H1 (cell line): ENCODE measurements around the gene RALY. TPM values are rescaled to one million over a fixed set of nuclear protein-coding genes. Genes with fewer than 3 reads are reported as not detected.

Experiments
- CTCF ChIA-PET: fragments of 300-600 bp; sonication (Branson Sonifier 250); formaldehyde crosslinking; loops from one replicate; lab custom pipeline; 2021; ENCODE audit not compliant: partially characterized antibody; lab: Charles Lee
- POLR2A ChIA-PET: fragments of 300-600 bp; sonication (Branson Sonifier 250); formaldehyde crosslinking; loops from one replicate; lab custom pipeline; 2021; ENCODE audit warnings: inconsistent platforms; ENCODE audit not compliant: partially characterized antibody; lab: Charles Lee
- DNase-seq, 2 experiments: peaks; one replicate each; pipeline versions ENCODE4 v3.0.0 to v3.0.0-alpha.2; 2010 to 2022; ENCODE audit warnings: low spot score in 2 of 2, low read depth in 1 of 2, mixed read lengths in 1 of 2
- FAIRE-seq: peaks from 2 replicates; lab custom pipeline; 2011; peaks lifted over from hg19 to GRCh38; lab: Jason Lieb, UNC
- H2AFZ ChIP-seq: 2 replicates; pipeline ENCODE4 v1.8.1; 2012; ENCODE audit warnings: low read length, inconsistent platforms
- H2AK5ac ChIP-seq: 2 replicates; pipeline ENCODE4 v1.6.1; 2013; ENCODE audit warnings: low read depth, low read length
- H2BK120ac ChIP-seq: replicated peaks from 2 replicates; pipeline ENCODE3; 2013; ENCODE audit warnings: low read depth, low read length, inconsistent platforms
- H2BK12ac ChIP-seq: 2 replicates; pipeline ENCODE4 v1.6.1; 2013; ENCODE audit warnings: low read depth, low read length
- H2BK15ac ChIP-seq: 2 replicates; pipeline ENCODE4 v1.6.1; 2013; ENCODE audit warnings: low read length
- H2BK20ac ChIP-seq: 2 replicates; pipeline ENCODE4 v1.6.1; 2013; ENCODE audit warnings: low read length
- H2BK5ac ChIP-seq: 2 replicates; pipeline ENCODE4 v1.6.1; 2013; ENCODE audit warnings: low read depth, low read length
- H3K14ac ChIP-seq: 2 replicates; pipeline ENCODE4 v1.6.1; 2013; ENCODE audit warnings: inconsistent platforms; ENCODE audit not compliant: insufficient read length
- H3K18ac ChIP-seq: 2 replicates; pipeline ENCODE4 v1.6.1; 2013; ENCODE audit warnings: low read length; ENCODE audit errors: extremely low read depth
- H3K23ac ChIP-seq: 2 replicates; pipeline ENCODE4 v1.6.1; 2013; ENCODE audit warnings: inconsistent platforms; ENCODE audit not compliant: insufficient read length
- H3K23me2 ChIP-seq: 2 replicates; pipeline ENCODE4 v1.6.1; 2013; ENCODE audit warnings: low read depth, low read length
- H3K27ac ChIP-seq: 2 replicates; pipeline ENCODE4 v1.6.1; 2011; ENCODE audit warnings: low read depth, low read length, inconsistent platforms
- H3K27me3 ChIP-seq, 4 experiments: replicated peaks in 1 of 4; 1 replicate in 1 of 4; 2 replicates in 3 of 4; pipeline versions ENCODE4 v1.6.1 to v1.8.1; 2011 to 2013; ENCODE audit warnings: low read length in 3 of 4, mild to moderate bottlenecking in 3 of 4, inconsistent platforms in 2 of 4, mixed read lengths in 2 of 4, moderate library complexity in 1 of 4; ENCODE audit not compliant: control insufficient read depth in 3 of 4, insufficient read depth in 3 of 4; ENCODE audit errors: extremely low read depth in 1 of 4
- H3K36me3 ChIP-seq, 4 experiments: 2 replicates each; pipeline versions ENCODE4 v1.6.1 to v1.8.1; 2011 to 2013; ENCODE audit warnings: mild to moderate bottlenecking in 4 of 4, low read length in 3 of 4, moderate library complexity in 2 of 4, control low read depth in 1 of 4, inconsistent platforms in 1 of 4; ENCODE audit not compliant: insufficient read depth in 4 of 4, control insufficient read depth in 2 of 4
- H3K4ac ChIP-seq: replicated peaks from 2 replicates; pipeline ENCODE3; 2013; ENCODE audit warnings: low read length, low read depth, mixed read lengths, inconsistent platforms; ENCODE audit not compliant: insufficient read length
- H3K4me1 ChIP-seq, 4 experiments: replicated peaks in 1 of 4; 1 replicate in 1 of 4; 2 replicates in 3 of 4; pipeline versions ENCODE4 v1.6.1 to v1.8.1; 2011 to 2013; ENCODE audit warnings: low read length in 3 of 4, inconsistent platforms in 2 of 4, mixed read lengths in 1 of 4; ENCODE audit not compliant: insufficient read depth in 4 of 4, control insufficient read depth in 3 of 4
- H3K4me2 ChIP-seq, 2 experiments: 2 replicates each; pipeline versions ENCODE4 v1.6.1 to v1.8.1; 2011 to 2013; ENCODE audit warnings: low read depth in 2 of 2, low read length in 2 of 2, control low read depth in 1 of 2, inconsistent platforms in 1 of 2, mild to moderate bottlenecking in 1 of 2; ENCODE audit not compliant: insufficient read depth in 1 of 2
- H3K4me3 ChIP-seq, 4 experiments: fragments of 200-600, 300-600 bp in 1 of 4; sonication (generic), shearing (Covaris generic), sonication (Bioruptor Twin) in 1 of 4; 2 replicates each; pipeline versions ENCODE4 v1.5.1 to v1.8.1; 2011 to 2016; ENCODE audit warnings: low read length in 4 of 4, low read depth in 3 of 4, control low read depth in 2 of 4, inconsistent platforms in 2 of 4, mild to moderate bottlenecking in 2 of 4, mixed read lengths in 1 of 4, moderate library complexity in 1 of 4; ENCODE audit not compliant: insufficient read depth in 2 of 4; ENCODE audit errors: extremely low read depth in 1 of 4
- H3K56ac ChIP-seq: replicated peaks from 2 replicates; pipeline ENCODE3; 2013; ENCODE audit warnings: low read depth, mild to moderate bottlenecking, mixed read lengths, low read length, inconsistent platforms; ENCODE audit not compliant: insufficient read length
- H3K79me1 ChIP-seq: 2 replicates; pipeline ENCODE4 v1.6.1; 2013; ENCODE audit warnings: low read depth, low read length, control low read depth
- H3K79me2 ChIP-seq, 2 experiments: 2 replicates each; pipeline versions ENCODE4 v1.6.1 to v1.8.1; 2012 to 2013; ENCODE audit warnings: low read length in 2 of 2, mild to moderate bottlenecking in 2 of 2, inconsistent platforms in 1 of 2; ENCODE audit not compliant: insufficient read depth in 2 of 2, control insufficient read depth in 1 of 2
- H3K9ac ChIP-seq, 4 experiments: replicated peaks in 1 of 4; 1 replicate in 1 of 4; 2 replicates in 3 of 4; pipeline versions ENCODE4 v1.6.1 to v1.8.1; 2011 to 2013; ENCODE audit warnings: low read depth in 3 of 4, low read length in 3 of 4, control low read depth in 2 of 4, mild to moderate bottlenecking in 2 of 4, moderate library complexity in 2 of 4, inconsistent platforms in 1 of 4; ENCODE audit errors: extremely low read depth in 1 of 4
- H3K9me3 ChIP-seq, 2 experiments: 2 replicates each; pipeline versions ENCODE4 v1.6.1 to v1.8.1; 2012 to 2013; ENCODE audit warnings: mild to moderate bottlenecking in 2 of 2, moderate library complexity in 2 of 2, control low read depth in 1 of 2, inconsistent platforms in 1 of 2, low read depth in 1 of 2, low read length in 1 of 2, mixed read lengths in 1 of 2; ENCODE audit not compliant: insufficient read depth in 2 of 2
- H4K20me1 ChIP-seq, 2 experiments: replicated peaks in 1 of 2; 2 replicates each; pipeline versions ENCODE3 to v1.8.1; 2011 to 2013; ENCODE audit warnings: inconsistent platforms in 2 of 2, low read length in 2 of 2, mild to moderate bottlenecking in 1 of 2; ENCODE audit not compliant: insufficient read depth in 2 of 2, control insufficient read depth in 1 of 2
- H4K5ac ChIP-seq: 2 replicates; pipeline ENCODE4 v1.6.1; 2013; ENCODE audit warnings: low read length, low read depth, mixed read lengths, inconsistent platforms; ENCODE audit not compliant: insufficient read length
- H4K8ac ChIP-seq: 2 replicates; pipeline ENCODE4 v1.8.0; 2013; ENCODE audit warnings: mild to moderate bottlenecking, moderate library complexity, low read length, inconsistent platforms; ENCODE audit not compliant: insufficient read depth; ENCODE audit errors: extremely low read depth
- H4K91ac ChIP-seq: replicated peaks from 2 replicates; pipeline ENCODE3; 2013; ENCODE audit warnings: low read length, mixed read lengths, inconsistent platforms; ENCODE audit not compliant: insufficient read length
- HDAC2 ChIP-seq, 2 experiments: fragments of 300-600 bp in 1 of 2; sonication (generic) in 1 of 2; IDR thresholded peaks; 2 replicates each; pipeline ENCODE4 v1.6.1; 2011 to 2012; ENCODE audit warnings: low read depth in 2 of 2, low read length in 2 of 2, mild to moderate bottlenecking in 2 of 2, moderate library complexity in 2 of 2, borderline replicate concordance in 1 of 2, inconsistent platforms in 1 of 2
- MAFK ChIP-seq: IDR thresholded peaks from 2 replicates; pipeline ENCODE4 v1.6.1; 2012; ENCODE audit warnings: low read depth, mild to moderate bottlenecking, improper control_type of control experiment, low read length
- RNF2 ChIP-seq: fragments of 200-900, 300-1000 bp; sonication (generic); IDR thresholded peaks from 2 replicates; pipeline ENCODE4 v1.7.1; 2016; ENCODE audit warnings: borderline replicate concordance, low read depth, mild to moderate bottlenecking, antibody characterized with exemption, low read length; ENCODE audit not compliant: poor library complexity, severe bottlenecking; ENCODE audit errors: missing control alignments
- SAP30 ChIP-seq: fragments of 300-600 bp; sonication (generic); IDR thresholded peaks from 2 replicates; pipeline ENCODE4 v1.7.1; 2012; ENCODE audit warnings: low read length, moderate library complexity, mild to moderate bottlenecking, inconsistent platforms; ENCODE audit not compliant: insufficient read depth, insufficient replicate concordance
- WGBS, 2 experiments: shearing (Covaris generic) in 1 of 2; methylation state at CpG; one replicate each; pipeline versions ENCODE4 v1.1.6 to v1.1.7; 2013 to 2015; ENCODE audit warnings: low lambda C conversion rate in 2 of 2, mixed read lengths in 2 of 2, inconsistent platforms in 1 of 2, low coverage in 1 of 2, missing lambda C conversion rate in 1 of 2; ENCODE audit not compliant: insufficient replicate concordance in 2 of 2, insufficient coverage in 1 of 2, insufficient read length in 1 of 2; ENCODE audit errors: extremely low coverage in 1 of 2, missing lambda C conversion rate in 1 of 2; 5-methylcytosine and 5-hydroxymethylcytosine counted together
- polyA plus RNA-seq, 7 experiments: library from polyadenylated mRNA; depleted of rRNA in 3 of 7; stranded (reverse) in 5 of 7; unstranded in 2 of 7; fragments of >200 nt in 5 of 7; fragments of 200-250 nt in 2 of 7; gene quantifications; 1 replicate in 5 of 7; 2 replicates in 1 of 7; 4 replicates in 1 of 7; pipeline versions ENCODE4 v1.2.1 to v1.2.3, GENCODE V29; 2011 to 2013; ENCODE audit warnings: missing spikeins in 2 of 7, mixed read lengths in 2 of 7
- total RNA-seq: library from RNA; stranded (reverse); fragmentation: NEBNext Ultra II Directional; extraction: Animal tissue kit (Norgen Biotek cat#: 25700); gene quantifications from 2 replicates; pipeline ENCODE4 v1.2.1, GENCODE V29; 2021

The RALY gene
- total and polyA plus RNA-seq, 2 of the 8 experiments (the other 6 are each of a cell fraction or from before 2014, with no cell fraction given) = 133 to 148 TPM

DNA sequence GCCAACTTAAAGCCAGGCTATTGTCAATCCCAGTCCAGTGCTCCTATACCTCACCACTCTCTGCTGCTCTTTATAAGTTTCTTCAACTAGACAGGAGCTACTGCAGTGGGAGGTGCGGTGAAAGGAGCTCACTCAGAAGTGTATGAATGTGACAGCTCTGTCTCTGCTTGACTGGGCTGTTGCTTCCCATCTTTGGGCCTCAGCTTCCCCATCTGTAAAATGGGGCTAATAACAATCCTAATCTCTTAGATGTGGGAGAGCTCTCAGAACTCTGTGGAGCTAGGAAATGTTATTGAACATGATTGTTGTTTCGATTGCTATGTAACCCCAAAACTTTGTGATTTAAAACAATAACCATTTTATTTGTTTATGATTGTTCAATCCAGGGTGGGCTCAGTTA, 8.4 kb upstream of the RALY start:
- TF ChIP-seq SAP30 (no peak), MAFK (no peak), RNF2 (no peak), HDAC2 (IDR thresholded peaks at IDR 0.05; ENCODE audit: borderline replicate concordance in 1 of 2, low read depth in 2 of 2, low read length in 2 of 2) (no peak)
- CTCF ChIA-PET = interaction anchor here (1.1 kb wide), 2 partner anchors 83 to 193 kb away, joined by 3 read pairs; no protein-coding TSS in a partner anchor
- no peak overlapping the region for H3K56ac ChIP-seq
- no peak overlapping the region for H2AK5ac ChIP-seq
- DNase-seq (no peak), FAIRE-seq (no peak)
- H3K79me1 ChIP-seq = no peaks in the 10 kb centered on the region; the same call in 1 of the 2 replicates
- no peak overlapping the region for H2BK120ac ChIP-seq
- no peak overlapping the region for H2BK20ac ChIP-seq
- no peak overlapping the region for H3K4me2 ChIP-seq
- no peak overlapping the region for H3K18ac ChIP-seq
- H2AFZ ChIP-seq = no peak overlapping the region
- H3K27me3 ChIP-seq = no peaks in the 10 kb centered on the region
- H2BK5ac ChIP-seq = no peak overlapping the region
- H3K23me2 ChIP-seq = no peaks in the 10 kb centered on the region
- no peaks in the 10 kb centered on the region for H3K79me2 ChIP-seq
- no peaks in the 10 kb centered on the region for H3K9me3 ChIP-seq
- no peak overlapping the region for H2BK12ac ChIP-seq
- H3K27ac ChIP-seq = no peak overlapping the region
- no peak overlapping the region for H3K9ac ChIP-seq
- no peaks in the 10 kb centered on the region for H3K4me1 ChIP-seq
- POLR2A ChIA-PET = interaction anchor here (0.8 kb wide), 1 partner anchor 8 kb away, joined by 4 read pairs; the partner anchor contains the start of gene RALY
- no peak overlapping the region for H2BK15ac ChIP-seq
- H4K20me1 ChIP-seq = no peaks in the 10 kb centered on the region
- H4K5ac ChIP-seq = no peak overlapping the region
- H3K14ac ChIP-seq = no peak overlapping the region
- H3K36me3 ChIP-seq = no peaks in the 10 kb centered on the region
- no peak overlapping the region for H4K8ac ChIP-seq
- 88% methylated on average over 2 of the region's 2 CpGs; no CpG with 5 or more reads in 1 of the 2 experiments for WGBS, 2 experiments
- no peak overlapping the region for H3K4ac ChIP-seq
- H3K4me3 ChIP-seq = no peak overlapping the region
- no peak overlapping the region for H3K23ac ChIP-seq
- no peak overlapping the region for H4K91ac ChIP-seq
